ENCODE measurements around the gene STAB1.

Gene STAB1

GRCh38 chr3:52503788-52504424 is 8.8 kb downstream of the STAB1 start:
- DNase-seq (ENCODE audit: low read depth in 2 of 2): no peak

- DNase-seq (ENCODE audit: low read depth in 2 of 2): no peak
Measured at GRCh38 chr3:52504977-52505376, 9.8 kb downstream of the STAB1 start.

- no peak for DNase-seq (ENCODE audit: low read depth in 2 of 2)
Measured at GRCh38 chr3:52506266-52506966, 11.3 kb downstream of the STAB1 start.

GRCh38 chr3:52507359-52507758 is 12.2 kb downstream of the STAB1 start:
- no peak for DNase-seq (ENCODE audit: low read depth in 2 of 2)

GRCh38 chr3:52509753-52510328 is 14.7 kb downstream of the STAB1 start:
- DNase-seq (ENCODE audit: low read depth in 2 of 2): no peak

GRCh38 chr3:52511509-52511908 is 16.4 kb downstream of the STAB1 start:
- DNase-seq (ENCODE audit: low read depth in 2 of 2): no peak

- no peak for DNase-seq (ENCODE audit: low read depth in 2 of 2)
Measured at GRCh38 chr3:52512105-52512504, 17.0 kb downstream of the STAB1 start.

GRCh38 chr3:52512727-52513126 is 17.6 kb downstream of the STAB1 start:
- DNase-seq (ENCODE audit: low read depth in 2 of 2): no peak

GRCh38 chr3:52513281-52513680 is 18.1 kb downstream of the STAB1 start:
- no peak for DNase-seq (ENCODE audit: low read depth in 2 of 2)

GRCh38 chr3:52514576-52514975 is 19.4 kb downstream of the STAB1 start:
- DNase-seq (ENCODE audit: low read depth in 2 of 2): no peak

GRCh38 chr3:52515192-52515591 is 20.1 kb downstream of the STAB1 start:
- no peak for DNase-seq (ENCODE audit: low read depth in 2 of 2)

GRCh38 chr3:52516509-52517195 is 21.5 kb downstream of the STAB1 start:
- DNase-seq (ENCODE audit: low read depth in 2 of 2): no peak

GRCh38 chr3:52517796-52518722 is 22.9 kb downstream of the STAB1 start:
- no peak for DNase-seq (ENCODE audit: low read depth in 2 of 2)

GRCh38 chr3:52518723-52519444 is 23.7 kb downstream of the STAB1 start:
- no peak for DNase-seq (ENCODE audit: low read depth in 2 of 2)

GRCh38 chr3:52519445-52520140 is 24.5 kb downstream of the STAB1 start:
- DNase-seq (ENCODE audit: low read depth in 2 of 2): no peak

- no peak for DNase-seq (ENCODE audit: low read depth in 2 of 2)
Measured at GRCh38 chr3:52520141-52520667, 25.1 kb downstream of the STAB1 start.

GRCh38 chr3:52520716-52521487 is 25.8 kb downstream of the STAB1 start:
- no peak for DNase-seq (ENCODE audit: low read depth in 2 of 2)

- DNase-seq (ENCODE audit: low read depth in 2 of 2): no peak
Measured at GRCh38 chr3:52521488-52521824, 26.3 kb downstream of the STAB1 start.

- no peak for DNase-seq (ENCODE audit: low read depth in 2 of 2)
Measured at GRCh38 chr3:52521881-52522650, 26.9 kb downstream of the STAB1 start.
